ENCODE results near the gene EPHA4.

Gene EPHA4

GRCh38 chr2:221415789-221416188 is 156.3 kb downstream of the EPHA4 start:
- Histone ChIP-seq H3K9me3 (ENCODE audit: severe bottlenecking) (no peaks in the 10 kb centered on the region), H3K27me3 (ENCODE audit: insufficient read depth, poor library complexity, severe bottlenecking) (no peaks in the 10 kb centered on the region), H3K27ac (ENCODE audit: poor library complexity, severe bottlenecking) (no peak overlapping the region), H3K4me1 (ENCODE audit: insufficient read depth, poor library complexity, severe bottlenecking) (no peaks in the 10 kb centered on the region), H3K4me3 (ENCODE audit: severe bottlenecking) (no peak overlapping the region), H3K36me3 (ENCODE audit: low read depth) (no peaks in the 10 kb centered on the region)
- TF ChIP-seq, protein P1, sequence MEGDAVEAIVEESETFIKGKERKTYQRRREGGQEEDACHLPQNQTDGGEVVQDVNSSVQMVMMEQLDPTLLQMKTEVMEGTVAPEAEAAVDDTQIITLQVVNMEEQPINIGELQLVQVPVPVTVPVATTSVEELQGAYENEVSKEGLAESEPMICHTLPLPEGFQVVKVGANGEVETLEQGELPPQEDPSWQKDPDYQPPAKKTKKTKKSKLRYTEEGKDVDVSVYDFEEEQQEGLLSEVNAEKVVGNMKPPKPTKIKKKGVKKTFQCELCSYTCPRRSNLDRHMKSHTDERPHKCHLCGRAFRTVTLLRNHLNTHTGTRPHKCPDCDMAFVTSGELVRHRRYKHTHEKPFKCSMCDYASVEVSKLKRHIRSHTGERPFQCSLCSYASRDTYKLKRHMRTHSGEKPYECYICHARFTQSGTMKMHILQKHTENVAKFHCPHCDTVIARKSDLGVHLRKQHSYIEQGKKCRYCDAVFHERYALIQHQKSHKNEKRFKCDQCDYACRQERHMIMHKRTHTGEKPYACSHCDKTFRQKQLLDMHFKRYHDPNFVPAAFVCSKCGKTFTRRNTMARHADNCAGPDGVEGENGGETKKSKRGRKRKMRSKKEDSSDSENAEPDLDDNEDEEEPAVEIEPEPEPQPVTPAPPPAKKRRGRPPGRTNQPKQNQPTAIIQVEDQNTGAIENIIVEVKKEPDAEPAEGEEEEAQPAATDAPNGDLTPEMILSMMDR (IDR thresholded peaks at IDR 0.05; ENCODE audit: poor library complexity, severe bottlenecking), result no peak
- DNase-seq (ENCODE audit: low spot score) (no peak), ATAC-seq (ENCODE audit: low read depth) (no peak)

GRCh38 chr2:221412978-221413377 is 159.1 kb downstream of the EPHA4 start:
- DNase-seq (ENCODE audit: low spot score) (no peak), ATAC-seq (ENCODE audit: low read depth) (no peak)
- Histone ChIP-seq H3K4me3 (ENCODE audit: severe bottlenecking) (no peak overlapping the region), H3K9me3 (ENCODE audit: severe bottlenecking) (no peaks in the 10 kb centered on the region), H3K36me3 (ENCODE audit: low read depth) (no peaks in the 10 kb centered on the region), H3K27ac (ENCODE audit: poor library complexity, severe bottlenecking) (no peak overlapping the region), H3K27me3 (ENCODE audit: insufficient read depth, poor library complexity, severe bottlenecking) (no peaks in the 10 kb centered on the region), H3K4me1 (ENCODE audit: insufficient read depth, poor library complexity, severe bottlenecking) (no peaks in the 10 kb centered on the region)
- TF ChIP-seq, protein P1 (IDR thresholded peaks at IDR 0.05; ENCODE audit: poor library complexity, severe bottlenecking), result no peak

DNA sequence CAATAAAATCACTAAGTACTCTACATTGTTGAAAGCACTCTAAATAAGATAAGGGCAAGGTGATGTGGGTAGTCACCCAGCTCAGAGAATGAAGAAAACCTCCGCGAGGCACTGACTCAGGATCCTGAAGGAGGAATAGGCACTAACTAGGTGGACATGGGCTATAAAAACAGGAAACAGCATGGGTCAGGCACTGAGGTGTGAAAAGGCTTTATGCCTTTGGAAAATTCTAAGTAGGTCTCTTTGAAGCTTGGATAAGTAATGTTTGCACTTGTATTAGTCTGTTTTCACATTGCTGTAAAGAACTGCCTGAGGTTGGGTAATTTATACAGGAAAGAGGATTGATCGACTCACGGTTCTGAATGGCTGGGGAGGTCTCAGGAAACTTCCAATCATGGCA is 161.6 kb downstream of the EPHA4 start:
- Histone ChIP-seq H3K9me3 (ENCODE audit: severe bottlenecking) (peaks cover 3% of the 10 kb centered on the region), H3K27ac (ENCODE audit: poor library complexity, severe bottlenecking) (no peak overlapping the region), H3K27me3 (ENCODE audit: insufficient read depth, poor library complexity, severe bottlenecking) (no peaks in the 10 kb centered on the region), H3K4me1 (ENCODE audit: insufficient read depth, poor library complexity, severe bottlenecking) (no peaks in the 10 kb centered on the region), H3K4me3 (ENCODE audit: severe bottlenecking) (no peak overlapping the region), H3K36me3 (ENCODE audit: low read depth) (no peaks in the 10 kb centered on the region)
- DNase-seq (ENCODE audit: low spot score) (no peak), ATAC-seq (ENCODE audit: low read depth) (no peak)
- TF ChIP-seq, protein P1 (IDR thresholded peaks at IDR 0.05; ENCODE audit: poor library complexity, severe bottlenecking), result no peak

DNA sequence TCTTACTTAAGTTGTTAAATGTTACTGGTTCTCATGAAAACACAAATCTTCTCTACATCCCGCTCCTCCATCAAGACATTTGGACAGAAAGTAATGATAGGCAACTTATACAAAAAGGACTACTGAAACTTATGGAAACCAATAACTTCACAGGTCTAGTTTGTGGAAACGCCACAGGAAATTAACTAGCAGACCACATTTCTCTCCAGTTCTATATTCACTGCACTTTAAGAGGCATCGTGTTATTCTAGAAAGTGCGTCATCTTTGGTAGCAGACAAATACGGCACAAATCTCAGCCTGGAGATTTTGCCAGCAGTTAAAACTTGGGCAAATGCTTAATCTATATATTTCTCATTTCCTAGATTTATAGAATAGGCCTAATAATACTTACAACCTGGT is 164.3 kb downstream of the EPHA4 start:
- no peak overlapping the region for H3K27ac ChIP-seq (ENCODE audit: poor library complexity, severe bottlenecking)
- DNase-seq (ENCODE audit: low spot score), result no peak
- H3K4me1 ChIP-seq (ENCODE audit: insufficient read depth, poor library complexity, severe bottlenecking), result no peaks in the 10 kb centered on the region
- H3K36me3 ChIP-seq (ENCODE audit: low read depth), result no peaks in the 10 kb centered on the region
- H3K9me3 ChIP-seq (ENCODE audit: severe bottlenecking), result peaks cover 3% of the 10 kb centered on the region
- ATAC-seq (ENCODE audit: low read depth), result no peak
- no peak overlapping the region for H3K4me3 ChIP-seq (ENCODE audit: severe bottlenecking)
- H3K27me3 ChIP-seq (ENCODE audit: insufficient read depth, poor library complexity, severe bottlenecking), result no peaks in the 10 kb centered on the region
- TF ChIP-seq, protein P1 (IDR thresholded peaks at IDR 0.05; ENCODE audit: poor library complexity, severe bottlenecking), result no peak

DNA sequence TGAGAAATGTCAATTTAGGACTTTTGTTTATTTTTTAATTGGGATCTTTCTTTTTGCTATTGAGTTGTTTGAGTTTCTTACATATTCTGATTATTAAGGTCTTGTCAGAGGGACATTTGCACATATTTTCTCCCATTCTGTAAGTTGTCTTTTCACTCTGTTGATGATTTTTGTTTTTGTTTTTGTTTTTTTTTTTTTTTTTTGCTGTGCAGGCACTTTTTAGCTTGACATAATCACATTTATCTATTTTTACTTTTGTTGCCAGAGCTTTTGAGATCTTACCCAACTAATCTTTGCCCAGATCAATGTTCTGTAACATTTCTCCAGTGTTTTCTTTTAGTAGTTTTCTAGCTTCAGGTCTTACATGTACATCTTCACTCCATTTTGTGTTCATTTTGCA is 166.6 kb downstream of the EPHA4 start:
- DNase-seq (ENCODE audit: low spot score) (no peak), ATAC-seq (ENCODE audit: low read depth) (no peak)
- TF ChIP-seq, protein P1 (IDR thresholded peaks at IDR 0.05; ENCODE audit: poor library complexity, severe bottlenecking), result no peak

More for the DNA sequence above, 166.6 kb downstream of the EPHA4 start:
- no peaks in the 10 kb centered on the region for H3K4me1 ChIP-seq (ENCODE audit: insufficient read depth, poor library complexity, severe bottlenecking)
- no peaks in the 10 kb centered on the region for H3K27me3 ChIP-seq (ENCODE audit: insufficient read depth, poor library complexity, severe bottlenecking)
- H3K27ac ChIP-seq (ENCODE audit: poor library complexity, severe bottlenecking), result no peak overlapping the region
- H3K9me3 ChIP-seq (ENCODE audit: severe bottlenecking), result peaks cover 3% of the 10 kb centered on the region
- no peak overlapping the region for H3K4me3 ChIP-seq (ENCODE audit: severe bottlenecking)
- H3K36me3 ChIP-seq (ENCODE audit: low read depth), result no peaks in the 10 kb centered on the region

Data from RWPE2 (cell line).